Breast epithelium (tissue), 3 donors: ENCODE results near the gene PIAS3.

Experiments
- POLR2A ChIP-seq: fragments of 450-650 bp; IDR thresholded peaks from one replicate; pipeline ENCODE4 v1.6.1; 2016; ENCODE audit warnings: antibody characterized with exemption, mild to moderate bottlenecking, moderate library complexity
- POLR2AphosphoS5 ChIP-seq, 3 donors: sonication (generic); formaldehyde crosslinking; IDR thresholded peaks; one replicate each; pipeline ENCODE4 v1.6.1; 2017; ENCODE audit warnings: antibody characterized with exemption in 3 of 3

DNA sequence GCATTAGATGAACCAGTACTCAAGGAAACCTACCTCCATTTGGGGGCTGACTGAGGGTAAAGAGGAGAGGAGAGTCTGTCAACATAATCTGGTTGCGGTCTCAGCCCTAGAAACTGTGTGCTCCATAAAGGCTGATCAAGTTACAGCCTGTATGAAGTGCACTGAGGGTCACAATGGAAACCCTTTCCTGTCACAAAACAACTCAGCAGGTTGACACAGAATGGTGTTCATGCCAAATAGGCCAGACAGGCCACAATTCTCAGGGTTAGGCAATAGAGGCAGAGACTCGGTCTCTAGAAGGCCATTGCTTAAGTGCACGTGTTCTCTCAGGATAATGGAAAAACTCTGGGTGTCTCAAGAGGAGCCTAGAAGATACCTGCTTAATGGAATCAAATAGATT is 30.8 kb upstream of the PIAS3 start:
- TF ChIP-seq POLR2A = no peak
- no peak for TF ChIP-seq POLR2AphosphoS5 (IDR thresholded peaks at IDR 0.05)
